GM21390 (cell line): ENCODE data around the gene SH3PXD2A.

Experiments used
- ATAC-seq: cut with Tn5 transposase; IDR thresholded peaks from one replicate; pipeline ENCODE4 v1.9.1; 2021; ENCODE audit not compliant: unreplicated experiment

The SH3PXD2A gene

GRCh38 chr10:103572347-103573204 lies 282.8 kb downstream of the SH3PXD2A start:
- ATAC-seq: no peak

GRCh38 chr10:103571656-103571975 lies 283.8 kb downstream of the SH3PXD2A start:
- ATAC-seq: no peak

GRCh38 chr10:103570844-103571655 lies 284.3 kb downstream of the SH3PXD2A start:
- ATAC-seq: no peak

- ATAC-seq: no peak
Observed at GRCh38 chr10:103569896-103570295, 285.5 kb downstream of the SH3PXD2A start.

GRCh38 chr10:103568505-103568904 lies 286.9 kb downstream of the SH3PXD2A start:
- no peak for ATAC-seq

- ATAC-seq: no peak
Observed at GRCh38 chr10:103566536-103566935, 288.8 kb downstream of the SH3PXD2A start.

GRCh38 chr10:103564776-103565520 lies 290.4 kb downstream of the SH3PXD2A start:
- no peak for ATAC-seq

- ATAC-seq: no peak
Observed at GRCh38 chr10:103564116-103564501, 291.3 kb downstream of the SH3PXD2A start.

- no peak for ATAC-seq
Observed at GRCh38 chr10:103563231-103564115, 291.9 kb downstream of the SH3PXD2A start.

- ATAC-seq: no peak
Observed at GRCh38 chr10:103562383-103562782, 293.0 kb downstream of the SH3PXD2A start.

GRCh38 chr10:103560886-103561285 lies 294.5 kb downstream of the SH3PXD2A start:
- no peak for ATAC-seq

GRCh38 chr10:103559776-103560175 lies 295.6 kb downstream of the SH3PXD2A start:
- no peak for ATAC-seq

- no peak for ATAC-seq
Observed at GRCh38 chr10:103558911-103559310, 296.5 kb downstream of the SH3PXD2A start.

- ATAC-seq: no peak
Observed at GRCh38 chr10:103557455-103557854, 297.9 kb downstream of the SH3PXD2A start.

GRCh38 chr10:103556383-103557007 lies 298.9 kb downstream of the SH3PXD2A start:
- no peak for ATAC-seq

- ATAC-seq: no peak
Observed at GRCh38 chr10:103555712-103556111, 299.7 kb downstream of the SH3PXD2A start.

- ATAC-seq: no peak
Observed at GRCh38 chr10:103555325-103555649, 300.1 kb downstream of the SH3PXD2A start.

- no peak for ATAC-seq
Observed at GRCh38 chr10:103554488-103555324, 300.7 kb downstream of the SH3PXD2A start.

GRCh38 chr10:103553743-103554487 lies 301.5 kb downstream of the SH3PXD2A start:
- ATAC-seq: no peak
